Choroid plexus epithelial cell (primary cell): ENCODE results near the gene KCNMA1.

Experiments
- DNase-seq: peaks from one replicate; pipeline ENCODE4 v3.0.0-alpha.2; 2010; ENCODE audit warnings: low read depth
- H3K4me3 ChIP-seq: 2 replicates; pipeline ENCODE4 v1.5.1; 2011; ENCODE audit warnings: low read depth, mild to moderate bottlenecking, control low read depth, low read length, moderate library complexity
- CTCF ChIP-seq: conservative IDR thresholded peaks from 2 replicates; pipeline ENCODE4 v1.5.1; 2011; ENCODE audit warnings: low read depth, mild to moderate bottlenecking, control low read depth, inconsistent platforms, low read length, moderate library complexity

Gene KCNMA1

GRCh38 chr10:77671594-77672252, 34.1 kb upstream of the KCNMA1 start:
- no peak overlapping the region for H3K4me3 ChIP-seq
- no peak for DNase-seq
- TF ChIP-seq CTCF, result no peak

GRCh38 chr10:77670817-77671443, 33.3 kb upstream of the KCNMA1 start:
- DNase-seq, result no peak
- no peak for TF ChIP-seq CTCF
- H3K4me3 ChIP-seq, result no peak overlapping the region

- no peak for DNase-seq
- TF ChIP-seq CTCF, result no peak
Observed at GRCh38 chr10:77669892-77670291, 32.3 kb upstream of the KCNMA1 start.

GRCh38 chr10:77667426-77668324, 30.1 kb upstream of the KCNMA1 start:
- no peak for DNase-seq
- no peak overlapping the region for H3K4me3 ChIP-seq
- TF ChIP-seq CTCF, result no peak

More at GRCh38 chr10:77669892-77670291, 32.3 kb upstream of the KCNMA1 start:
- no peak overlapping the region for H3K4me3 ChIP-seq

GRCh38 chr10:77666821-77667220, 29.2 kb upstream of the KCNMA1 start:
- TF ChIP-seq CTCF, result no peak
- DNase-seq, result no peak
- H3K4me3 ChIP-seq, result no peak overlapping the region

- H3K4me3 ChIP-seq, result no peak overlapping the region
- TF ChIP-seq CTCF, result no peak
- DNase-seq, result no peak
Observed at GRCh38 chr10:77664696-77665095, 27.1 kb upstream of the KCNMA1 start.
